ENCODE results near the gene NPRL2. TPM values are rescaled to one million over a fixed set of nuclear protein-coding genes. Genes with fewer than 3 reads are reported as not detected.

The NPRL2 gene
- total RNA-seq, 1 donor from 2014 or later = 30.4 TPM

DNA sequence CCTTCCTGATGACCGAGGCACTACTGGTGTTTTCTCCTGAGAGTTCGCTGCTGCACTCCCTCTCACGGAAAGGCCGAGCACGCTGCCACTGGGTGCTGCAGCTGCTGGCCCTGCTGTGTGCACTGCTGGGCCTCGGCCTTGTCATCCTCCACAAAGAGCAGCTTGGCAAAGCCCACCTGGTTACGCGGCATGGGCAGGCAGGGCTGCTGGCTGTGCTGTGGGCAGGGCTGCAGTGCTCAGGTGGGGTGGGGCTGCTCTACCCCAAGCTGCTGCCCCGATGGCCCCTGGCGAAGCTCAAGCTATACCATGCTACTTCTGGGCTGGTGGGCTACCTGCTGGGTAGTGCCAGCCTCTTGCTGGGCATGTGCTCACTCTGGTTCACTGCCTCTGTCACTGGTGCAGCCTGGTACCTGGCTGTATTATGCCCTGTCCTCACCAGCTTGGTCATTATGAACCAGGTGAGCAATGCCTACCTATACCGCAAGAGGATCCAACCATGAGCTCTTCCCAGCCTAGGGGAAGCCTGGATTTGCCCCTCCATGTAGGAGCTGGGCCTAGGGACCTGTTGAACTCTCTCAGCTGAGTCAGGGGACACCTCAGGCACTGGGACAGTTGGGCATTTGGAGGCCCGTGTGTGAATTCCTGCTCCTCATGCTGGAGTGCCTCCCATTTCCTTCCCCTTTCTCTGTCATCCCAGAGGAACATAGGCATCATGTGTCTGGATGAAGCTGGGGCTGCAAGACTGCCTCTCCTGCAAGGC is 2.9 kb upstream of the NPRL2 start:
- Mint-ChIP-seq H3K9me3 (ENCODE audit: unreplicated experiment) (peaks cover 6% of the 10 kb centered on the region), H3K27me3 (ENCODE audit: unreplicated experiment) (peaks cover 2% of the 10 kb centered on the region), H3K36me3 (ENCODE audit: unreplicated experiment) (no peaks in the 10 kb centered on the region), H3K4me3 (ENCODE audit: unreplicated experiment) (no peak overlapping the region), H3K27ac (ENCODE audit: unreplicated experiment) (peak overlapping the region; percentile 33), H3K4me1 (ENCODE audit: low read depth, unreplicated experiment) (peaks cover 20% of the 10 kb centered on the region)
- no peak for DNase-seq
- TF ChIP-seq, protein P1, sequence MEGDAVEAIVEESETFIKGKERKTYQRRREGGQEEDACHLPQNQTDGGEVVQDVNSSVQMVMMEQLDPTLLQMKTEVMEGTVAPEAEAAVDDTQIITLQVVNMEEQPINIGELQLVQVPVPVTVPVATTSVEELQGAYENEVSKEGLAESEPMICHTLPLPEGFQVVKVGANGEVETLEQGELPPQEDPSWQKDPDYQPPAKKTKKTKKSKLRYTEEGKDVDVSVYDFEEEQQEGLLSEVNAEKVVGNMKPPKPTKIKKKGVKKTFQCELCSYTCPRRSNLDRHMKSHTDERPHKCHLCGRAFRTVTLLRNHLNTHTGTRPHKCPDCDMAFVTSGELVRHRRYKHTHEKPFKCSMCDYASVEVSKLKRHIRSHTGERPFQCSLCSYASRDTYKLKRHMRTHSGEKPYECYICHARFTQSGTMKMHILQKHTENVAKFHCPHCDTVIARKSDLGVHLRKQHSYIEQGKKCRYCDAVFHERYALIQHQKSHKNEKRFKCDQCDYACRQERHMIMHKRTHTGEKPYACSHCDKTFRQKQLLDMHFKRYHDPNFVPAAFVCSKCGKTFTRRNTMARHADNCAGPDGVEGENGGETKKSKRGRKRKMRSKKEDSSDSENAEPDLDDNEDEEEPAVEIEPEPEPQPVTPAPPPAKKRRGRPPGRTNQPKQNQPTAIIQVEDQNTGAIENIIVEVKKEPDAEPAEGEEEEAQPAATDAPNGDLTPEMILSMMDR (IDR thresholded peaks at IDR 0.05; ENCODE audit: partially characterized antibody, unreplicated experiment) = no peak

DNA sequence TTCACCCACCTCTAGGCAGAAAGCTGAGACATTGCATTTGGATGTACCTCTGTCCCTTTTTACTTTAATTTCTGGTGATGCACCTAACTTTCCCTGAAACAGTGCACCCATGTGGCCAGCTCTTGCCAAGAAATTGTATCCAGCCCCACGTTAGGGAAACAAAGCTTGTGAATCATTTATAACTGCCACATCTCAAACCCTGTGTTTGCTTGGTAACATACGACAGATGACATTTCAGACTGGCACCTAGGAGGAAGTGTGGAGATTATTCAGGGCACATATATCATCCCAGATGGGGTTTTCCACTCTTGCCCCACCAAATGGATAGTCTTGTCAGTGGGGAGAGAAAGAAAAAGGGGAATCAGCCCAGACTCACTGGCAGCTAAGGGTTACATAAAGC is 2.2 kb upstream of the NPRL2 start:
- no peaks in the 10 kb centered on the region for H3K36me3 Mint-ChIP-seq (ENCODE audit: unreplicated experiment)
- peaks cover 2% of the 10 kb centered on the region for H3K9me3 Mint-ChIP-seq (ENCODE audit: unreplicated experiment)
- TF ChIP-seq, protein P1 (IDR thresholded peaks at IDR 0.05; ENCODE audit: partially characterized antibody, unreplicated experiment) = no peak
- H3K4me3 Mint-ChIP-seq (ENCODE audit: unreplicated experiment) = no peak overlapping the region
- H3K27ac Mint-ChIP-seq (ENCODE audit: unreplicated experiment) = no peak overlapping the region
- DNase-seq = no peak
- peaks cover 2% of the 10 kb centered on the region for H3K27me3 Mint-ChIP-seq (ENCODE audit: unreplicated experiment)
- H3K4me1 Mint-ChIP-seq (ENCODE audit: low read depth, unreplicated experiment) = peaks cover 15% of the 10 kb centered on the region

DNA sequence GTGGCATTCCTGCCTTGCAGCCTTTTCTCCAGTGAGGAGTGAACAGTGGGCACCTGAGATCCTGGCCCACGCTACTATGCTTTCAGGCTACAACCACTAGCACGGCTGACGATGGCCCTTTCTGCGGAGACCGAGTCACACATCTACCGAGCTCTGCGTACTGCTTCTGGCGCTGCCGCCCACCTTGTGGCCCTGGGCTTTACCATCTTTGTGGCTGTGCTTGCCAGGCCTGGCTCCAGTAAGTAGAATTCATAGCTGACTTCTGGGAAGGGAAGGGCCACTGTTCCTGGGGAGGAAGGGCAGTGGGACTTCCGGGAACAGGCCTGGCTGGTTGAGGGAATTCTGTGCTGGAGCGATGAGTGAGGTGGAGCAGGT is 735 bp upstream of the NPRL2 start:
- H3K27me3 Mint-ChIP-seq (ENCODE audit: unreplicated experiment) = peaks cover 4% of the 10 kb centered on the region
- H3K27ac Mint-ChIP-seq (ENCODE audit: unreplicated experiment) = no peak overlapping the region
- peaks cover 4% of the 10 kb centered on the region for H3K9me3 Mint-ChIP-seq (ENCODE audit: unreplicated experiment)
- H3K4me1 Mint-ChIP-seq (ENCODE audit: low read depth, unreplicated experiment) = peaks cover 10% of the 10 kb centered on the region
- TF ChIP-seq, protein P1 (IDR thresholded peaks at IDR 0.05; ENCODE audit: partially characterized antibody, unreplicated experiment) = no peak
- H3K4me3 Mint-ChIP-seq (ENCODE audit: unreplicated experiment) = peak overlapping the region; percentile 87
- DNase-seq = no peak
- no peaks in the 10 kb centered on the region for H3K36me3 Mint-ChIP-seq (ENCODE audit: unreplicated experiment)

DNA sequence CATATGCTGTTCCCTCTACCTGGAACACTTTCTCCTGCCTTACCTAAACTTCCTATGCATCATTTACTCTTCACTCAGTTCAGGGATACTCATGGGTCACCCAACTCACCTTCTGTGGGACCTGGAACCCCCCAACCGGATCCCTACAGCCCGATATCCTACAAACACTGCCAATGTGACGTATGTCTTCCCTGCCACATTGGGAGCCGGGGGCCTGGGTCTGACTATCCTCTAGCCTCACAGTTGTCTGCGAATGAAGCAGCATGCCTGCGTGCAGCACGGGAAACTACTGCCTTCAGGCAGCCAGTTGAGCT is 405 bp downstream of the NPRL2 start:
- Mint-ChIP-seq H3K27ac (ENCODE audit: unreplicated experiment) (peak overlapping the region; percentile 39), H3K4me3 (ENCODE audit: unreplicated experiment) (peak overlapping the region; percentile 87), H3K27me3 (ENCODE audit: unreplicated experiment) (peaks cover 2% of the 10 kb centered on the region), H3K4me1 (ENCODE audit: low read depth, unreplicated experiment) (peaks cover 12% of the 10 kb centered on the region), H3K9me3 (ENCODE audit: unreplicated experiment) (peaks cover 4% of the 10 kb centered on the region), H3K36me3 (ENCODE audit: unreplicated experiment) (no peaks in the 10 kb centered on the region)
- TF ChIP-seq, protein P1 (IDR thresholded peaks at IDR 0.05; ENCODE audit: partially characterized antibody, unreplicated experiment) = no peak
- no peak for DNase-seq

DNA sequence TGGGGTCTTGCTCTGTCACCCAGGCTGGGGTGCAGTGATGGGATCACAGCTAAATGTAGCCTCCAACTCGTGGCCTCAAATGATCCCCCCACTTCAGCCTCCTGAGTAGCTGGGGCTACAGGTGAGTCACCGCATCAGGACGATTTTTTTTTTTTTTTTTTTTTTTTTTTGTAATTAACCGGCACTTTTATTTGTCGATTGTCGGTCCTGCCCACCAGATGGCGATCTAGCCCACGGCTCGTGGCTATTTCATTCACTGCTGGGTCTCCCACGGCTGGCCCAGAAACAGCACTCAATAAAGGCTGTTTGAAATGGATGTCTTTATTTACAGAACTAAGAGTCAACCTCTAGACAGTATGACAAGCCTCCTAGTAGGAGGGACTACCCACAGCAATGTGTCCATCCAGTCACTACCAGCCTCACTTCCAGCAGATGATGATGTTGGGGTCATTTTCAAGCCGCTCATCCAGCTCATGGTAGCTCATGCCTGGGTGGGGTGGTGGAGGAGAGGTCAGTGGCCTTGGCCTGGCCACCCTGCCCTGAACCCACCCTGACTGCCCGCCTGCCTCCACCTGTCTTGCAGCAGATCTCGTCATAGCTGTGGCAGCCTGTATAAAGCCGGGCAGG is 3.3 kb downstream of the NPRL2 start:
- H3K36me3 Mint-ChIP-seq (ENCODE audit: unreplicated experiment) = no peaks in the 10 kb centered on the region
- H3K27me3 Mint-ChIP-seq (ENCODE audit: unreplicated experiment) = peaks cover 7% of the 10 kb centered on the region
- H3K9me3 Mint-ChIP-seq (ENCODE audit: unreplicated experiment) = peaks cover 7% of the 10 kb centered on the region
- TF ChIP-seq, protein P1 (IDR thresholded peaks at IDR 0.05; ENCODE audit: partially characterized antibody, unreplicated experiment) = peak; percentile 66
- peaks cover 12% of the 10 kb centered on the region for H3K4me1 Mint-ChIP-seq (ENCODE audit: low read depth, unreplicated experiment)
- H3K27ac Mint-ChIP-seq (ENCODE audit: unreplicated experiment) = no peak overlapping the region
- H3K4me3 Mint-ChIP-seq (ENCODE audit: unreplicated experiment) = no peak overlapping the region
- DNase-seq = peak; percentile 73
